H1 (cell line): ENCODE measurements around the gene TNRC6C. TPM values are rescaled to one million over a fixed set of nuclear protein-coding genes. Genes with fewer than 3 reads are reported as not detected.

Source experiments
- BACH1 ChIP-seq: IDR thresholded peaks from 2 replicates; pipeline ENCODE4 v1.6.1; 2012; ENCODE audit warnings: low read length, improper control_type of control experiment
- CTBP2 ChIP-seq: IDR thresholded peaks from 2 replicates; pipeline ENCODE4 v1.7.0; 2011; ENCODE audit warnings: borderline replicate concordance, mild to moderate bottlenecking, moderate library complexity, mixed read lengths, low read length; ENCODE audit not compliant: insufficient read depth, insufficient read length
- JUND ChIP-seq: IDR thresholded peaks from 2 replicates; pipeline ENCODE4 v1.6.1; 2011; ENCODE audit warnings: mild to moderate bottlenecking, improper control_type of control experiment, low read length
- KDM4A ChIP-seq: IDR thresholded peaks from one replicate; pipeline ENCODE4 v1.7.1; 2012; ENCODE audit warnings: low read depth, mild to moderate bottlenecking, moderate library complexity, low read length, inconsistent platforms; ENCODE audit not compliant: severe bottlenecking
- NANOG ChIP-seq: IDR thresholded peaks from 2 replicates; pipeline ENCODE4 v1.6.1; 2011; ENCODE audit warnings: low read length, low read depth, mild to moderate bottlenecking, inconsistent platforms; ENCODE audit not compliant: insufficient read depth, poor library complexity, severe bottlenecking
- TAF7 ChIP-seq: optimal IDR thresholded peaks from 2 replicates; pipeline ENCODE3; 2011; ENCODE audit warnings: low read depth, mild to moderate bottlenecking, inconsistent platforms, low read length, moderate library complexity, borderline replicate concordance
- polyA plus RNA-seq, 7 experiments: library from polyadenylated mRNA; depleted of rRNA in 3 of 7; stranded (reverse) in 5 of 7; unstranded in 2 of 7; fragments of >200 nt in 5 of 7; fragments of 200-250 nt in 2 of 7; gene quantifications; 1 replicate in 5 of 7; 2 replicates in 1 of 7; 4 replicates in 1 of 7; pipeline versions ENCODE4 v1.2.1 to v1.2.3, GENCODE V29; 2011 to 2013; ENCODE audit warnings: missing spikeins in 2 of 7, mixed read lengths in 2 of 7
- total RNA-seq: library from RNA; stranded (reverse); fragmentation: NEBNext Ultra II Directional; extraction: Animal tissue kit (Norgen Biotek cat#: 25700); gene quantifications from 2 replicates; pipeline ENCODE4 v1.2.1, GENCODE V29; 2021

Gene TNRC6C
- total and polyA plus RNA-seq, 2 of the 8 experiments (the other 6 are each of a cell fraction or from before 2014, with no cell fraction given) = 2.8 to 28.9 TPM

DNA sequence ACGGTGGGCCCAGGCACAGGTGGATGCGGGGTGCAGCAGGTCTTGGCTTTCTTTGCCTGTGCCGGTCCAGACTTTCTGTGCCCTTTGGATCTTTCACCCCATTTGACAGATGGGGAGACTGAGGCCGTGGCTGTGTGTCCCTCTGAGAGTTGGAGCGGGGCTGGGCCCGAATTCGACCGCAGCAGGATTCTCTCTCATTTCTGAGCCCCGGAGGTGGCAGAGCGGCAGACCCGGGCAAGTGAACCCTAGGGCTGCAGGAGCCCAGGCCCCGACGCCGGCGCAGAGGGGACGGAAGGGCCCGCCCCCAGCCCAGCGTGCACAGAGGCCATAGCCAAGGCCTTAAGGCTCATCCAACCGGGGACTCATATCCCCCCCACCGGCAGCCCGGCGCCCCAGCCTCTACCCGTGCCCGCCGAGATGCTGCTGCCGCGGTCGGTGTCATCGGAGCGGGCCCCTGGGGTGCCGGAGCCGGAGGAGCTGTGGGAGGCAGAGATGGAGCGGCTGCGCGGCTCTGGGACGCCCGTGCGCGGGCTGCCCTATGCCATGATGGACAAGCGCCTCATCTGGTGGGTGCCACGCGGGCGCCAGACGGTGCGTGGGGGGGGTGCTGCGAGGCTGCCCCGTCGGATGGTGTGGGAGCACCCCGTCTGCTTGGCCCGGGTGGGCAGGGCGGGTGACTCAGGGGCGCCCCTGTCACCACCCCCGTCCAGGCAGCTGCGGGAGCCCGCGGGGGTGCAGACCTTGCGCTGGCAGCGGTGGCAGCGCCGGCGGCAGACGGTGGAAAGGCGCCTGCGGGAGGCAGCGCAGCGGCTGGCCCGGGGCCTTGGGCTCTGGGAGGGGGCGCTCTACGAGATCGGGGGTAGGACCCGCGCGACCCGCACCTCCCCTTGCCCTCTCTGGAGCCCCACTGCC is 172.9 kb downstream of the TNRC6C start (continued):
- no peak for TF ChIP-seq CTBP2
- peak; percentile 48 for TF ChIP-seq KDM4A
- TF ChIP-seq BACH1 = no peak
- TF ChIP-seq JUND = no peak
- no peak for TF ChIP-seq TAF7
- no peak for TF ChIP-seq NANOG
- TF ChIP-seq, all 59 proteins: peak for 2
